CD8-positive, alpha-beta memory T cell (primary cell): ENCODE measurements around the gene MPPED2. TPM values are rescaled to one million over a fixed set of nuclear protein-coding genes. Genes with fewer than 3 reads are reported as not detected.
"Not testable (repeated sequence)": the region's sequence is repeated elsewhere in the genome, so short reads cannot be mapped to it uniquely, and the experiment has no call there.

Experiments used
- CTCF ChIA-PET: fragments of 350-600 bp; sonication (Branson Sonifier 250); formaldehyde crosslinking; loops from one replicate; lab custom pipeline; 2021; ENCODE audit warnings: antibody characterized with exemption; lab: Charles Lee
- POLR2A ChIA-PET: fragments of 350-600 bp; sonication (Branson Sonifier 250); formaldehyde crosslinking; loops from one replicate; lab custom pipeline; 2021; ENCODE audit warnings: antibody characterized with exemption; lab: Charles Lee
- DNase-seq, 5 donors: peaks; one replicate each; pipeline versions ENCODE4 v3.0.0 to v3.0.0-alpha.2; 2020 to 2022; ENCODE audit warnings: mixed read lengths in 1 of 5
- H3K27ac ChIP-seq: one replicate; pipeline ENCODE4 v1.7.0; 2013; ENCODE audit warnings: low read depth, mild to moderate bottlenecking, low read length, moderate library complexity
- H3K27me3 ChIP-seq: 2 replicates; pipeline ENCODE4 v1.7.0; 2013; ENCODE audit warnings: low read length, mild to moderate bottlenecking; ENCODE audit not compliant: insufficient read depth, poor library complexity, severe bottlenecking
- H3K36me3 ChIP-seq: 2 replicates; pipeline ENCODE4 v1.7.0; 2013; ENCODE audit warnings: mild to moderate bottlenecking, low read length, moderate library complexity; ENCODE audit not compliant: insufficient read depth
- H3K4me1 ChIP-seq: 2 replicates; pipeline ENCODE4 v1.7.0; 2013; ENCODE audit warnings: mild to moderate bottlenecking, low read length, moderate library complexity; ENCODE audit not compliant: insufficient read depth
- H3K4me3 ChIP-seq: 2 replicates; pipeline ENCODE4 v1.7.0; 2013; ENCODE audit warnings: mild to moderate bottlenecking, low read length
- H3K9me3 ChIP-seq: 2 replicates; pipeline ENCODE4 v1.7.0; 2013; ENCODE audit warnings: mild to moderate bottlenecking, low read length
- H3K27ac Mint-ChIP-seq, 8 donors: one replicate each; pipeline ENCODE4 v1.8.0; 2020 to 2021; ENCODE audit warnings: mixed read lengths in 8 of 8, mild to moderate bottlenecking in 6 of 8, inconsistent platforms in 3 of 8, moderate library complexity in 3 of 8
- H3K27me3 Mint-ChIP-seq, 2 donors: one replicate each; pipeline ENCODE4 v1.8.0; 2020 to 2021; ENCODE audit warnings: mixed read lengths in 2 of 2, mild to moderate bottlenecking in 1 of 2, moderate library complexity in 1 of 2
- H3K36me3 Mint-ChIP-seq, 3 donors: one replicate each; pipeline ENCODE4 v1.8.0; 2020 to 2021; ENCODE audit warnings: mixed read lengths in 3 of 3, inconsistent platforms in 1 of 3, mild to moderate bottlenecking in 1 of 3
- H3K4me1 Mint-ChIP-seq, 3 donors: one replicate each; pipeline ENCODE4 v1.8.0; 2020 to 2021; ENCODE audit warnings: mixed read lengths in 3 of 3, inconsistent platforms in 1 of 3, mild to moderate bottlenecking in 1 of 3
- H3K4me3 Mint-ChIP-seq, 7 donors: one replicate each; pipeline ENCODE4 v1.8.0; 2020 to 2021; ENCODE audit warnings: mixed read lengths in 7 of 7, mild to moderate bottlenecking in 6 of 7, moderate library complexity in 4 of 7, inconsistent platforms in 2 of 7
- H3K9me3 Mint-ChIP-seq, 5 donors: one replicate each; pipeline ENCODE4 v1.8.0; 2020 to 2022; ENCODE audit warnings: mixed read lengths in 5 of 5, mild to moderate bottlenecking in 3 of 5, moderate library complexity in 2 of 5, inconsistent platforms in 1 of 5
- polyA plus RNA-seq: library from polyadenylated mRNA; unstranded; fragments of 300-500 nt; fragmentation: Illumina TruSeq; gene quantifications from one replicate; pipeline ENCODE4 v1.2.3, GENCODE V29; 2021
- total RNA-seq, 2 experiments: library from RNA; stranded (reverse); gene quantifications; one replicate each; pipeline ENCODE4 v1.2.3, GENCODE V29; 2021

MPPED2 gene
- total and polyA plus RNA-seq, 3 experiments from 2014 or later: 1.1 TPM; not detected in 2

DNA sequence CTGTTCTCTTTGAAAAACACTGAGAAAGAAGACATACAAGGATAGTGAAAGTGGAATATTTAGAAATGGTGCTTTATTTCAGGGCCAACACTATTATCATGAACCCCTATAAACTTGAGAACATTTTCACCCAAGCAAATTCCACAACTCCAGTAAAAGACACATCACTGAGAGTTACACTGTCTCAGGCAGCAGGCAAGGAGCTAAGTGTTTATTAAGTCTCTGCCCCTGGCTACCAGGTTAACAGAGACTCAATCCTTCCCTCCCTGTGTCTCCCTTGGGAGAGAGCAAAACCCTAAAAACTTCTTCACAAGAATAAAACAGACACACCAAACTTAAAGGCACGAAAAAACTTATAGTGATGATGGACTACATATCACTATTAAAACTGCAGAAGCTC lies 18.5 kb downstream of the MPPED2 start:
- H3K27ac ChIP-seq: no peak overlapping the region
- no peaks in the 10 kb centered on the region for H3K4me1 ChIP-seq
- no peaks in the 10 kb centered on the region for H3K9me3 Mint-ChIP-seq
- H3K36me3 ChIP-seq: no peaks in the 10 kb centered on the region
- no peak overlapping the region for H3K4me3 ChIP-seq
- ChIA-PET CTCF (no interaction called here), POLR2A (no interaction called here)
- no peak overlapping the region for H3K27ac Mint-ChIP-seq
- H3K27me3 Mint-ChIP-seq: peaks cover 0 to 2% of the 10 kb centered on the region in 2 donors
- no peak overlapping the region for H3K4me3 Mint-ChIP-seq
- DNase-seq: no peak
- H3K27me3 ChIP-seq: no peaks in the 10 kb centered on the region
- no peaks in the 10 kb centered on the region for H3K9me3 ChIP-seq
- no peaks in the 10 kb centered on the region for H3K36me3 Mint-ChIP-seq
- no peaks in the 10 kb centered on the region for H3K4me1 Mint-ChIP-seq

DNA sequence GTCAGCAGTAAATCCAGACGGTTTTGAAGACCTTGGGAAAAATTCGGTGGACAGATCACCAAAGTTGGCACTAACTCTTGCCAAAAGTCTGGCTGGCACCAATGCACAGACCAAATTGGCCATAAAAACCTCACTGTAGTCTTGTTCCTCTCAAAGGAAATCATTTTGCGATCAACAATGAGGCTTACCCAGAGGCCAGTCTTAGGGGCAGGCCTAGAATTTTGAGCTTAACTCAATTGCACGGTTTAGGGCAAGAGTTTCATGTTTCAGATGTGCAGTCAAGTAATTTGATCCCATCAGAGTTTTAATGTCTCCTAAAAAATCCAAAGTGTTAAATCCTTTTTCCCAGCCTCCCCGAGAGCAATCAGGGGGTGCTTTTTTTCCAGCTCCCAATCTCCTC lies 19.0 kb downstream of the MPPED2 start:
- Histone ChIP-seq H3K4me3 (no peak overlapping the region), H3K27me3 (no peaks in the 10 kb centered on the region), H3K36me3 (no peaks in the 10 kb centered on the region), H3K27ac (no peak overlapping the region), H3K4me1 (no peaks in the 10 kb centered on the region), H3K9me3 (no peaks in the 10 kb centered on the region)
- Mint-ChIP-seq H3K4me1 (no peaks in the 10 kb centered on the region), H3K4me3 (no peak overlapping the region), H3K27me3 (peaks cover 0 to 2% of the 10 kb centered on the region in 2 donors), H3K9me3 (no peaks in the 10 kb centered on the region), H3K36me3 (no peaks in the 10 kb centered on the region), H3K27ac (no peak overlapping the region)
- DNase-seq: no peak
- ChIA-PET POLR2A (no interaction called here), CTCF (no interaction called here)

- Histone ChIP-seq H3K4me3 (no peak overlapping the region), H3K27ac (no peak overlapping the region), H3K4me1 (no peaks in the 10 kb centered on the region), H3K27me3 (no peaks in the 10 kb centered on the region), H3K36me3 (no peaks in the 10 kb centered on the region), H3K9me3 (no peaks in the 10 kb centered on the region)
- no peak for DNase-seq
- no peak overlapping the region for H3K27ac Mint-ChIP-seq
- H3K27me3 Mint-ChIP-seq: peaks cover 0 to 2% of the 10 kb centered on the region in 2 donors
- no peak overlapping the region for H3K4me3 Mint-ChIP-seq
- no peaks in the 10 kb centered on the region for H3K36me3 Mint-ChIP-seq
- ChIA-PET CTCF (no interaction called here), POLR2A (no interaction called here)
- no peaks in the 10 kb centered on the region for H3K4me1 Mint-ChIP-seq
- no peaks in the 10 kb centered on the region for H3K9me3 Mint-ChIP-seq
Observed at GRCh38 chr11:30566482-30566881, 19.7 kb downstream of the MPPED2 start.

DNA sequence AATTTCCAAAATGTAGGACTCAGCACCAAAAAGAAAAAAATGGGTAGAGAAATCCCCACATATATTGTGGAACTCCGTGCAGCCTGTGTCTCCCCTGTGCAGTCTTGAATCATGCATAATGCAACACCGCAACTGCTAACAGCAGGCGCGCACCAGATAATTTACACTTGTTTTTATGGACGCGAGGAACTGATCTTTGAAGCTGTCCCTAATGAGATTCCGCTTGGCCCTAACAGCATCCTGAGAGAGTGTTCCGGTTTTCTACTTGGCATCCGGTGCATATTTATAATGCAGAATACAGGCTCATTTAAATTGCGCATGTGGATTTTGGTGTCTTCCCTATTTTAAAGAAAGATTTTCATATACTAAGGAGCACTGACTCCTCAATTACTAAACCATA lies 21.1 kb downstream of the MPPED2 start:
- ChIA-PET CTCF (no interaction called here), POLR2A (no interaction called here)
- Histone ChIP-seq H3K36me3 (no peaks in the 10 kb centered on the region), H3K27me3 (no peaks in the 10 kb centered on the region), H3K27ac (no peak overlapping the region), H3K9me3 (no peaks in the 10 kb centered on the region), H3K4me3 (no peak overlapping the region), H3K4me1 (no peaks in the 10 kb centered on the region)
- Mint-ChIP-seq H3K4me3 (no peak overlapping the region), H3K9me3 (no peaks in the 10 kb centered on the region), H3K4me1 (no peaks in the 10 kb centered on the region), H3K27me3 (peaks cover 0 to 2% of the 10 kb centered on the region in 2 donors), H3K27ac (no peak overlapping the region), H3K36me3 (no peaks in the 10 kb centered on the region)
- DNase-seq: no peak

DNA sequence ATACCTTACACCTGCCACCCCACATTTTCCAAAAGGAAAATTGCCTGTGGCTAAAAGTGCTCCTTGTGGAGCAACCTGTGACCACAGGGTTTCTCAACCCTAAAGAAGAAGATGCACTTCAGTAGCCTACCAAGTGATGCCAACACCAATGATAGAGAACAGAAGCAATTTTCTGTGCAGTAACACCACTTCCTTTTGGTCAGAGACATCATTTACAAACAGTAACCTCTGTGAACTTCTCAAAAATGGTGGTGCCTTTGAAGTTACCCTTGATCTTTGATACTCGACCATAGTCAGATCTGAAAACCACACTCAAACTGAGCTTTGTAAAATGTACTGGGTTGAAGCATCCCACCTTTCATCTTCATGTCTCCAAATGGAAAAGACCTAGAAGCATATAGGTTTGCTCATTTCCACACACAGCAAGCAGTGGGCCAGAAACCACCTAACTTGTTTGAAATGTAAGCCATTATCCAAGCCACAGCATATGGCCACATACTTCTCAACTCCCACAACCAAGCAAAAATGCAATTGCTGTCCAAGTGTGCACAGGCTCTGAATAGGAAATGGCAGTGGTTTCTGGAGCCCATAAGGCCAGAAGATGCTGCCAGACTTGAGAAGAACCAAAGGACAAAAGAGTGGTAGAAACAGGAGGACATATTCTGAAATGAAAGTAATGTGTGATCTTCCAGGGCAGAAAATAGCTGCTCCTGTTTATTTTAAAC lies 24.3 kb downstream of the MPPED2 start:
- POLR2A ChIA-PET: no interaction called here
- CTCF ChIA-PET: no interaction called here

DNA sequence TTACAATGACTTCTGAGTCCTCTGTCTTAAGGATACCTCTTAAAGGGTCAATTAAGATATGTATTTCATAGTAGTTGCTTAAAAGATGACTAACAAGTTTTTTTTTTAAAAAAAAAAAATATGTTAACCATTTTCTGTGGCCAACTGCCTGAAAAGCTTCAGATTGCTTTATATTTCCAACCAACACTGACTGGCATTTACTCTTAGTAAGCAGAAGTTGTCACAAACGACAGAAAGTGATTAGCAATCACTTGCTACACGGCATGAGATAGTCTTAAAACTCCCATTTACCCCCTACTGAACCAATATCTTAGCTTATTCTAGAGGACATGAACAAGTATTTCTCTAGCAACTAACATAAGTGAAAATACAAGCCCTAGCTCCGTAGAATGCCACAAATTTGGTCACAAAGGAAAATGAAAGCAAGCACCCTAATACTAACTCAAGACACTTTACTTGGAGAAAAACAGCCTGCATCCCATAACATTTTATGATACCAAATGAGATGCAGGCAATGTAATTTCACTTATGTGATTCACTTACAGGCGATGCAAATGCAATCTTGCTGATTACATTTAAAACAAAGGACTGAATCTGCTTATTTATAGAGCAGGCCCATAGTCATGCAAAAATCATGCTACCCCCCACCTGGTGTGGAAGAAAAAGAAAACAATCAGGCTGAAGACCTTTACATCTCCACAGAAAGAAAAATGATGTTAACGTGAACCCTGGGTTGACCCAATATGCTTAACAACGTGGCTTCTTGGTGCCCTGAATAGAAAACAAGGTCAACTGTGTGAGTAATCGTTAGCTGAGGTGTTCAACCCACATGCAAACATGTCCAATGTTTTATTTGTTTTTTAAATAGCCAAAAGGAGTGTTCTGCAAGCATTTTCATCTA lies 25.7 kb downstream of the MPPED2 start:
- Mint-ChIP-seq H3K9me3 (peaks cover 0 to 2% (median 0%) of the 10 kb centered on the region in 5 donors), H3K36me3 (no peaks in the 10 kb centered on the region), H3K27me3 (no peaks in the 10 kb centered on the region), H3K4me1 (no peaks in the 10 kb centered on the region), H3K4me3 (peak overlapping the region in 1 of 7 donors; percentile 7), H3K27ac (no peak overlapping the region)
- no peak for DNase-seq
- no peak overlapping the region for H3K4me3 ChIP-seq
- no peaks in the 10 kb centered on the region for H3K27me3 ChIP-seq
- H3K36me3 ChIP-seq: no peaks in the 10 kb centered on the region
- H3K27ac ChIP-seq: no peak overlapping the region
- CTCF ChIA-PET: no interaction called here
- POLR2A ChIA-PET: no interaction called here
- H3K4me1 ChIP-seq: no peaks in the 10 kb centered on the region
- no peaks in the 10 kb centered on the region for H3K9me3 ChIP-seq

More for the DNA sequence above, 24.3 kb downstream of the MPPED2 start:
- no peak overlapping the region for H3K27ac ChIP-seq
- Mint-ChIP-seq H3K36me3 (no peaks in the 10 kb centered on the region), H3K4me3 (no peak overlapping the region), H3K9me3 (no peaks in the 10 kb centered on the region), H3K4me1 (no peaks in the 10 kb centered on the region), H3K27me3 (no peaks in the 10 kb centered on the region), H3K27ac (no peak overlapping the region)
- H3K4me1 ChIP-seq: no peaks in the 10 kb centered on the region
- DNase-seq: no peak
- H3K9me3 ChIP-seq: no peaks in the 10 kb centered on the region
- H3K27me3 ChIP-seq: no peaks in the 10 kb centered on the region
- H3K36me3 ChIP-seq: no peaks in the 10 kb centered on the region
- H3K4me3 ChIP-seq: no peak overlapping the region

- POLR2A ChIA-PET: no interaction called here
- Histone ChIP-seq H3K9me3 (no peaks in the 10 kb centered on the region), H3K36me3 (no peaks in the 10 kb centered on the region), H3K27me3 (no peaks in the 10 kb centered on the region), H3K4me3 (no peak overlapping the region), H3K27ac (no peak overlapping the region), H3K4me1 (no peaks in the 10 kb centered on the region)
- Mint-ChIP-seq H3K9me3 (peaks cover 0 to 2% (median 0%) of the 10 kb centered on the region in 5 donors), H3K27me3 (no peaks in the 10 kb centered on the region), H3K4me3 (no peak overlapping the region), H3K36me3 (no peaks in the 10 kb centered on the region), H3K4me1 (no peaks in the 10 kb centered on the region), H3K27ac (no peak overlapping the region)
- CTCF ChIA-PET: no interaction called here
- no peak for DNase-seq
Observed at GRCh38 chr11:30559004-30559403, 27.1 kb downstream of the MPPED2 start.

- H3K27me3 ChIP-seq, H3K4me1 Mint-ChIP-seq, H3K4me3 Mint-ChIP-seq, H3K27ac Mint-ChIP-seq, POLR2A ChIA-PET, H3K36me3 Mint-ChIP-seq, H3K27me3 Mint-ChIP-seq, H3K9me3 Mint-ChIP-seq, H3K27ac ChIP-seq, H3K4me1 ChIP-seq, H3K4me3 ChIP-seq, H3K36me3 ChIP-seq, CTCF ChIA-PET, DNase-seq, H3K9me3 ChIP-seq: not testable (repeated sequence)
Observed at GRCh38 chr11:30554587-30554986, 31.6 kb downstream of the MPPED2 start.
